PC-3 (cell line): ENCODE data around the gene GABRB3.

Source experiments
- EZH2 ChIP-seq: fragments of 300-600 bp; sonication (generic); IDR thresholded peaks from one replicate; pipeline ENCODE4 v1.6.1; 2017; ENCODE audit warnings: antibody characterized with exemption, mild to moderate bottlenecking, low read length; ENCODE audit not compliant: unreplicated experiment
- EZH2phosphoT487 ChIP-seq: fragments of 300-600 bp; sonication (generic); IDR thresholded peaks from 2 replicates; pipeline ENCODE4 v1.6.1; 2018; ENCODE audit warnings: mild to moderate bottlenecking, antibody characterized with exemption, low read length, borderline replicate concordance
- TF ChIP-seq, protein P1 (sequence below): fragments of 300-600 bp; sonication (generic); conservative IDR thresholded peaks from 2 replicates; pipeline ENCODE4 v1.5.1; 2017; ENCODE audit warnings: antibody characterized with exemption, low read depth, mild to moderate bottlenecking, low read length

DNA sequence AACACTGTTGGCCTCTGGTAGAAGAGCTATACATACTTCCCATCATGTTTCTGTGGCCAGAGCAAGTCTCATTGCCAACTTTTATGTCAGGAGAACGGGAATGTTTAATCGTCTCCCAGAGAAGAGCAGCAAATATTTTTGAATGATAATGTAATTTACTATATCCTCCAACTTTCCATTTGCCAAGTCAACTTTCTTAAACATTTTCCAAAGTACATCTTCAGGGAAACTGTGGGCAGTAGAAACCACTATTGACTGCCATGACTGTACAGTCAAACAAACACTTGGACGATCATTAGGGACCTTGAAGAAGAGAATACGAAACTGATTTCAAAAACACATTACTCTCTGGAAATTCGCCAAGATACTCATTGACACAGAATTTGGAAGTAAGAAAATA is 201.5 kb downstream of the GABRB3 start:
- TF ChIP-seq, protein P1, sequence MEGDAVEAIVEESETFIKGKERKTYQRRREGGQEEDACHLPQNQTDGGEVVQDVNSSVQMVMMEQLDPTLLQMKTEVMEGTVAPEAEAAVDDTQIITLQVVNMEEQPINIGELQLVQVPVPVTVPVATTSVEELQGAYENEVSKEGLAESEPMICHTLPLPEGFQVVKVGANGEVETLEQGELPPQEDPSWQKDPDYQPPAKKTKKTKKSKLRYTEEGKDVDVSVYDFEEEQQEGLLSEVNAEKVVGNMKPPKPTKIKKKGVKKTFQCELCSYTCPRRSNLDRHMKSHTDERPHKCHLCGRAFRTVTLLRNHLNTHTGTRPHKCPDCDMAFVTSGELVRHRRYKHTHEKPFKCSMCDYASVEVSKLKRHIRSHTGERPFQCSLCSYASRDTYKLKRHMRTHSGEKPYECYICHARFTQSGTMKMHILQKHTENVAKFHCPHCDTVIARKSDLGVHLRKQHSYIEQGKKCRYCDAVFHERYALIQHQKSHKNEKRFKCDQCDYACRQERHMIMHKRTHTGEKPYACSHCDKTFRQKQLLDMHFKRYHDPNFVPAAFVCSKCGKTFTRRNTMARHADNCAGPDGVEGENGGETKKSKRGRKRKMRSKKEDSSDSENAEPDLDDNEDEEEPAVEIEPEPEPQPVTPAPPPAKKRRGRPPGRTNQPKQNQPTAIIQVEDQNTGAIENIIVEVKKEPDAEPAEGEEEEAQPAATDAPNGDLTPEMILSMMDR = no peak
- no peak for TF ChIP-seq EZH2
- no peak for TF ChIP-seq EZH2phosphoT487
